HEK293 (cell line): Measurements from ENCODE around the gene CLK4.

Source experiments
- PRDM4 ChIP-seq: fragments of 450-650 bp; formaldehyde crosslinking; IDR thresholded peaks from 2 replicates; pipeline ENCODE4 v1.5.1; 2017; ENCODE audit warnings: missing biosample characterization, missing genetic modification characterization
- PRDM6 ChIP-seq: fragments of 450-650 bp; formaldehyde crosslinking; IDR thresholded peaks from 2 replicates; pipeline ENCODE4 v1.5.1; 2017; ENCODE audit warnings: missing biosample characterization, missing genetic modification characterization
- YY2 ChIP-seq: fragments of 450-650 bp; formaldehyde crosslinking; IDR thresholded peaks from 2 replicates; pipeline ENCODE4 v1.5.1; 2016; ENCODE audit warnings: missing biosample characterization, missing genetic modification characterization
- ZBTB17 ChIP-seq: fragments of 450-650 bp; formaldehyde crosslinking; IDR thresholded peaks from 2 replicates; pipeline ENCODE4 v1.5.1; 2016; ENCODE audit warnings: missing biosample characterization, missing genetic modification characterization
- ZBTB44 ChIP-seq: fragments of 450-650 bp; IDR thresholded peaks from 2 replicates; pipeline ENCODE4 v1.5.1; 2018; ENCODE audit warnings: missing biosample characterization, mild to moderate bottlenecking, missing genetic modification characterization
- ZNF221 ChIP-seq: fragments of 450-650 bp; formaldehyde crosslinking; IDR thresholded peaks from 2 replicates; pipeline ENCODE4 v1.5.1; 2017; ENCODE audit warnings: missing biosample characterization, missing genetic modification characterization, borderline replicate concordance
- ZNF341 ChIP-seq: fragments of 450-650 bp; formaldehyde crosslinking; IDR thresholded peaks from 2 replicates; pipeline ENCODE4; 2016; ENCODE audit warnings: low read depth, missing biosample characterization, missing genetic modification characterization
- ZNF654 ChIP-seq: fragments of 450-650 bp; formaldehyde crosslinking; IDR thresholded peaks from 2 replicates; pipeline ENCODE4 v1.5.1; 2016; ENCODE audit warnings: low read depth, missing biosample characterization, missing genetic modification characterization
- TF ChIP-seq, protein P1 (sequence below): fragments of 450-650 bp; formaldehyde crosslinking; IDR thresholded peaks from 2 replicates; pipeline ENCODE4 v1.5.1; 2016; ENCODE audit warnings: missing biosample characterization, missing genetic modification characterization
- TF ChIP-seq, protein P2 (sequence below): fragments of 450-650 bp; formaldehyde crosslinking; IDR thresholded peaks from 2 replicates; pipeline ENCODE4 v1.5.1; 2016; ENCODE audit warnings: missing biosample characterization, missing genetic modification characterization

Gene CLK4

GRCh38 chr5:178553517-178553916 is 73.3 kb downstream of the CLK4 start (continued):
- no peak for TF ChIP-seq PRDM6 (tag by site-specific recombination)
- TF ChIP-seq ZBTB44 (tag by site-specific recombination), result no peak
- TF ChIP-seq YY2 (tag by site-specific recombination), result no peak
- TF ChIP-seq, protein P1, sequence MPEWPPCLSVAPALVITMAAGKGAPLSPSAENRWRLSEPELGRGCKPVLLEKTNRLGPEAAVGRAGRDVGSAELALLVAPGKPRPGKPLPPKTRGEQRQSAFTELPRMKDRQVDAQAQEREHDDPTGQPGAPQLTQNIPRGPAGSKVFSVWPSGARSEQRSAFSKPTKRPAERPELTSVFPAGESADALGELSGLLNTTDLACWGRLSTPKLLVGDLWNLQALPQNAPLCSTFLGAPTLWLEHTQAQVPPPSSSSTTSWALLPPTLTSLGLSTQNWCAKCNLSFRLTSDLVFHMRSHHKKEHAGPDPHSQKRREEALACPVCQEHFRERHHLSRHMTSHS, result no peak
- no peak for TF ChIP-seq ZNF341 (tag by site-specific recombination)
- TF ChIP-seq ZNF654 (tag by site-specific recombination), result no peak
- no peak for TF ChIP-seq ZNF221 (tag by site-specific recombination)
- TF ChIP-seq ZBTB17, result no peak
- TF ChIP-seq, protein P2, sequence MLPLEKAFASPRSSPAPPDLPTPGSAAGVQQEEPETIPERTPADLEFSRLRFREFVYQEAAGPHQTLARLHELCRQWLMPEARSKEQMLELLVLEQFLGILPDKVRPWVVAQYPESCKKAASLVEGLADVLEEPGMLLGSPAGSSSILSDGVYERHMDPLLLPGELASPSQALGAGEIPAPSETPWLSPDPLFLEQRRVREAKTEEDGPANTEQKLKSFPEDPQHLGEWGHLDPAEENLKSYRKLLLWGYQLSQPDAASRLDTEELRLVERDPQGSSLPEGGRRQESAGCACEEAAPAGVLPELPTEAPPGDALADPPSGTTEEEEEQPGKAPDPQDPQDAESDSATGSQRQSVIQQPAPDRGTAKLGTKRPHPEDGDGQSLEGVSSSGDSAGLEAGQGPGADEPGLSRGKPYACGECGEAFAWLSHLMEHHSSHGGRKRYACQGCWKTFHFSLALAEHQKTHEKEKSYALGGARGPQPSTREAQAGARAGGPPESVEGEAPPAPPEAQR (tag by site-specific recombination), result no peak
- no peak for TF ChIP-seq PRDM4 (tag by site-specific recombination)
